ENCODE results near the gene PPP1R36. TPM values are rescaled to one million over a fixed set of nuclear protein-coding genes. Genes with fewer than 3 reads are reported as not detected.

The PPP1R36 gene
- total RNA-seq, 4 donors from 2014 or later: 0.34 to 0.83 (median 0.71) TPM; not detected in 1

- no peaks in the 10 kb centered on the region for H3K9me3 ChIP-seq
- no peak for TF ChIP-seq EP300 (IDR thresholded peaks at IDR 0.05)
- TF ChIP-seq POLR2AphosphoS5 (IDR thresholded peaks at IDR 0.05): peak; percentile 22 to 61
- DNase-seq (ENCODE audit: extremely low spot score): no peak
- intact Hi-C loops (cut with DNase I): no loop called here
- peaks cover 23 to 69% (median 53%) of the 10 kb centered on the region in 4 donors for H3K4me1 ChIP-seq
- H3K36me3 ChIP-seq: no peaks in the 10 kb centered on the region
- no peaks in the 10 kb centered on the region for H3K27me3 ChIP-seq
- H3K4me3 ChIP-seq: no peak overlapping the region
- WGBS: 65% methylated on average over 3 of the region's 3 CpGs
- peak overlapping the region; percentile 76 to 81 (median 80) for H3K27ac ChIP-seq (replicated peaks in 1 of 4)
These were observed 23.3 kb downstream of the PPP1R36 start for GRCh38 chr14:64573109-64573508.

- Histone ChIP-seq H3K36me3 (no peaks in the 10 kb centered on the region), H3K9me3 (no peaks in the 10 kb centered on the region), H3K4me1 (peaks cover 15 to 55% (median 39%) of the 10 kb centered on the region in 4 donors), H3K27me3 (no peaks in the 10 kb centered on the region), H3K27ac (replicated peaks in 1 of 4) (peak overlapping the region; percentile 76 to 81 (median 80)), H3K4me3 (no peak overlapping the region)
- WGBS: 84% methylated on average over 6 of the region's 6 CpGs
- no peak for DNase-seq (ENCODE audit: extremely low spot score)
- TF ChIP-seq EP300 (IDR thresholded peaks at IDR 0.05) (no peak), CTCF (IDR thresholded peaks at IDR 0.05) (no peak), POLR2AphosphoS5 (IDR thresholded peaks at IDR 0.05) (no peak), POLR2A (IDR thresholded peaks at IDR 0.05; ENCODE audit: low read depth) (no peak)
- intact Hi-C loops (cut with DNase I): no loop called here
These were observed 24.8 kb downstream of the PPP1R36 start for GRCh38 chr14:64574371-64575107.

GRCh38 chr14:64577211-64577610, 27.4 kb downstream of the PPP1R36 start:
- Histone ChIP-seq H3K9me3 (no peaks in the 10 kb centered on the region), H3K27ac (replicated peaks in 1 of 4) (no peak overlapping the region), H3K4me1 (peaks cover 10 to 50% (median 31%) of the 10 kb centered on the region in 4 donors), H3K36me3 (no peaks in the 10 kb centered on the region), H3K27me3 (no peaks in the 10 kb centered on the region), H3K4me3 (no peak overlapping the region)
- TF ChIP-seq EP300 (IDR thresholded peaks at IDR 0.05): no peak
- no peak for TF ChIP-seq CTCF (IDR thresholded peaks at IDR 0.05)
- TF ChIP-seq POLR2A (IDR thresholded peaks at IDR 0.05; ENCODE audit: low read depth): no peak
- TF ChIP-seq POLR2AphosphoS5 (IDR thresholded peaks at IDR 0.05): no peak
- intact Hi-C loops (cut with DNase I): no loop called here
- over 99% methylated on average over 5 of the region's 5 CpGs for WGBS
- no peak for DNase-seq (ENCODE audit: extremely low spot score)

- H3K4me3 ChIP-seq: no peak overlapping the region
- no peaks in the 10 kb centered on the region for H3K27me3 ChIP-seq
- WGBS: 41% methylated on average over 7 of the region's 7 CpGs
- H3K27ac ChIP-seq (replicated peaks in 1 of 4): peak overlapping the region; percentile 16 to 56 (median 48)
- TF ChIP-seq POLR2A (IDR thresholded peaks at IDR 0.05; ENCODE audit: low read depth): no peak
- TF ChIP-seq EP300 (IDR thresholded peaks at IDR 0.05): no peak
- no peak for TF ChIP-seq POLR2AphosphoS5 (IDR thresholded peaks at IDR 0.05)
- no peak for TF ChIP-seq CTCF (IDR thresholded peaks at IDR 0.05)
- peaks cover 3 to 31% (median 16%) of the 10 kb centered on the region in 4 donors for H3K4me1 ChIP-seq
- intact Hi-C loops (cut with DNase I): no loop called here
- DNase-seq (ENCODE audit: extremely low spot score): no peak
- no peaks in the 10 kb centered on the region for H3K9me3 ChIP-seq
- H3K36me3 ChIP-seq: no peaks in the 10 kb centered on the region
These were observed 30.7 kb downstream of the PPP1R36 start for GRCh38 chr14:64580467-64580866.

GRCh38 chr14:64581363-64581762, 31.6 kb downstream of the PPP1R36 start:
- Histone ChIP-seq H3K36me3 (no peaks in the 10 kb centered on the region), H3K4me3 (no peak overlapping the region), H3K27me3 (no peaks in the 10 kb centered on the region), H3K4me1 (peaks cover 3 to 31% (median 16%) of the 10 kb centered on the region in 4 donors), H3K9me3 (no peaks in the 10 kb centered on the region), H3K27ac (replicated peaks in 1 of 4) (peak overlapping the region in 3 of 4 donors; percentile 16 to 56 (median 56))
- no peak for DNase-seq (ENCODE audit: extremely low spot score)
- WGBS: 68% methylated on average over 2 of the region's 2 CpGs
- TF ChIP-seq EP300 (IDR thresholded peaks at IDR 0.05) (no peak), CTCF (IDR thresholded peaks at IDR 0.05) (no peak), POLR2A (IDR thresholded peaks at IDR 0.05; ENCODE audit: low read depth) (no peak), POLR2AphosphoS5 (IDR thresholded peaks at IDR 0.05) (no peak)
- intact Hi-C loops (cut with DNase I): no loop called here

Data from esophagus muscularis mucosa (tissue), 4 donors.